ENCODE results near the gene FGFR3.

The FGFR3 gene

GRCh38 chr4:1792832-1793495 lies at the start of gene FGFR3:
Gene FGFR3 (plus strand): TSS chr4:1793293. CDS start chr4:1793935, 642 bp downstream.
- DNase-seq, result peak; percentile 67

- no peak for DNase-seq
These were observed 49.5 kb upstream of the FGFR3 start for GRCh38 chr4:1743551-1743950.

- no peak for DNase-seq
These were observed 49.1 kb upstream of the FGFR3 start for GRCh38 chr4:1743975-1744374.

DNA sequence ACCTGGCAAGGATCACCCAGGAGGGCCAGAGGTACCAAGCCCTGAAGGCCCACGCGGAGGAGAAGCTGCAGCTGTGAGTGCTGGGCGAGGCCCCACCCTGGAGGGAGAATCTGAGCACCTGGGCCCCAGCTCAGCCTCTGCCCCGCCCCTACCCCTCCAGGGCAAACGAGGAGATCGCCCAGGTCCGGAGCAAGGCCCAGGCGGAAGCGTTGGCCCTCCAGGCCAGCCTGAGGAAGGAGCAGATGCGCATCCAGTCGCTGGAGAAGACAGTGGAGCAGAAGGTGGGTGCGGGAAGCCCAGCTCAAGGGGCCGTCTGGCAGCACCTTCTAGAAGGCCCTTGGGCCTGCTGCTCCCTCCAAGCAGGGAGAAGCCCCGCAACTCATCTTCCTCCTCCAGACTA lies 48.5 kb upstream of the FGFR3 start:
- DNase-seq, result no peak

DNA sequence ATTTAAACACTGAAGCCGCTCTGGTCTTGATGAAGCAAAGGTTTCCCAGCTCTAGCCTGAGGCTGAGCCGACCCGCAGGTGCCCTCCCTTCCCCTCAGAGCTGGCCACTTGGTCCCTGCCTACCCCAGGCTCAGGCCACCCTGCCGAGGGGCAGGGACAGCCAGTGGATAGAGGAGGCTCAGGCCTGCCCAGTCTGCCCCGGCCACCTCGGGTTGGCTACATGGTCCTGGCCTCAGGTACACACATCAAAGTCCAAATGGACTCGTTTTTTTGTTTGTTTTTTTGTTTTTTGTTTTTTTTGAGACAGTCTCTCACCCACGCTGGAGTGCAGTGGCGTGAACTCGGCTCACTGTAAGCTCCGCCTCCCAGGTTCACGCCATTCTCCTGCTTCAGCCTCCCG lies 47.9 kb upstream of the FGFR3 start:
- no peak for DNase-seq

DNA sequence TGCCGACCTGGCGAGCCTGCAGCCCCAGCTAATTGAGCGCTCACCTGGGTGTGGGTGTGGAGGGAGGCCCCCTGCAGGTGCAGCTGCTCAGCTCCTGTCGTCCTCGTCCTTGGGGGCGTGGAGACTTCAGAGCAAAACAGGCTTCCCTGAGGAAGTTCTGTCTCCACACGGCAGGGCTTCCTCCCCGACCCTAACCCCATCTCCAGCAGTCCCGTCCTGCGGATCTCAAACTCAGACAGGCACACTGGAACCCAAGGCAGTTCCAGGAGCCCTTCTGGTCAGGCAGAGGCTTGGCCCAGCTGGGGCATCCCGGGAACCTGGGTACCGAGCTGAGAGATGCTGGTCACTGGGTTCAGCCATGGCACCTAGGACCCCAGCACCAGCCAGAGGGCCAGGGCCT lies 47.4 kb upstream of the FGFR3 start:
- DNase-seq, result peak; percentile 16

DNA sequence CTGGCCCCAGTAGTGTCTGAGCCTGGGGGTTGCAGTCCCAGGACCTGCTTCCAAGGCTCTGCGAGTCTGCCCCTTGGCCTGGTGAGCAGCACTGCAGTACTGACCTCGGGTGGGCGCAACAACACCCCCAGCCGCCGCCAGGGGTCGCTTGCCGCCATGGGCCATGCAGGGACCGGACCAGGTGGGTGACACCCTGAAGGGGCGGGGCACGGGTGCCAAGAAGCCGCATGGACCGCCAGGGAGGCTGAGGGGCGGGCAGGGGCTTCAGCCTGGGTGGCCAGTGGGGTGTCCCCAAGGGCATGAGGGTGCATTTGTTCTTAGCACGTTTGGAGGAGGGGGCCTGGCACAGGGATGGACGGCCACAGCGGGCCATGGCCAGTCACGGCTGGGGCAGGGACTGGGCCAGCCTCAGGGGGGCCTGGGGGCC lies 46.8 kb upstream of the FGFR3 start:
- peak; percentile 72 for DNase-seq

DNA sequence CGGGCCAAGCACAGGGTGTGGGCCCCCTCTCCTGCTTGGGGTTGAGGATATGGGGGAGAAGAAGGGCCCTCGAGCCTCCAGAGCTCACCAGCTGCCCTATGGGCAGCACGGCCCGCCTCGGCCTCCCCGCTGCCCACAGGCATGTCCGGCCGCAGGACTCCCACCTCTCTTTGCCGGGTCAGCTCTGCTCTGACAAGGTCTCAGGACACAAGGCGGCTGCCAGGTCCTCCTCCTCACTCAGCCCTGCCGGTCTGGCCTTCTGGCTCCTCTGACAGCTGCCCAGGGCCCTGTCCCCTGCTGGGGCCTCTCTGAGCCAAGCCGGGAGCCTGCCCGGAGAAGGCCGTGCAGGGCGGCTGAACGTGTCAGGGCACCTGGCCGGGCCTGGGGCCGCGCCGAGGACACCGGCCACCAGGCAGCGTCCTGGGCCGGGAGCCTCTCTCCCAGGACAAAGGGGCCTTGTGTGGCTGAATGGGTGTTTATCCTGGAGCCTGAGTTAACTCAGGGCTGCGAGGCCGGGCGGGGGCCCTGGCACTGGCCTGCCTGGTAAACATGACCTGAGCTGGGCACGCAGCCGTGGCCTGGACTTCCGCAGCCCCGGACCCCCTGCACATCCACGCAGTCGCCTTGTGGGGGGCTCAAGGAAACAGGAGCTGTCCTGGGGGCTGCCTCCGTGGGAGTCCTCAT lies 46.0 kb upstream of the FGFR3 start:
- no peak for DNase-seq

GRCh38 chr4:1747603-1747967 lies 45.5 kb upstream of the FGFR3 start:
- DNase-seq, result no peak

DNA sequence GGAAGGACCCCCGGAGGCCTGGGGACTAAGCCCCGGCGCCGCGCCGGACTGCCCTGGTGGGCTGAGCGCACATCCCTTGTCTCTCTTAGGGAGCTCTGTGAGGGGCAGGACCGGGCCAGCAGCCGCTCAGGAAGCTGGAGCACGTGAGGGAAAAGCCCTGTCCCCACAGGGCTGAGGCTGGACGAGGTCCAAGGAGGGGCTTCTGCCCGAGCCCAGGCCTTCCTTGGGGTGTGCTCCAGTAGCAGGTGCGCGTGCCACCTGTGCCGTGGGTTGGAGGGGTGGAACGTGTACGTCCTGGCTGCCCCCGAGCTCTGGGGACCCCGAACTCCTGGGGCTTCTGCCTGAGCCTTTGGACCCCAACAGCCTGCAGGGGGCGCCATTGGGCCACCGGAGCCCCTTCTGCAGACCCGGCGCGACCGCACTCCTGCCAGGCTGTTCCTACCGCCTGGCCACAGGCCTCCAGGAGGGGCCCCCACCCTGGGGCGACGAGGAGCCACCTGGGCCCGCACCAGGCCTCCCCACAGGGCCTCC lies 44.6 kb upstream of the FGFR3 start:
- DNase-seq, result peak; percentile 81

GRCh38 chr4:1749370-1749769 lies 43.7 kb upstream of the FGFR3 start:
- DNase-seq, result no peak

GRCh38 chr4:1749826-1750225 lies 43.3 kb upstream of the FGFR3 start:
- no peak for DNase-seq

GRCh38 chr4:1750381-1751154 lies 42.5 kb upstream of the FGFR3 start:
- DNase-seq, result no peak

- no peak for DNase-seq
These were observed 41.8 kb upstream of the FGFR3 start for GRCh38 chr4:1751155-1751918.

DNA sequence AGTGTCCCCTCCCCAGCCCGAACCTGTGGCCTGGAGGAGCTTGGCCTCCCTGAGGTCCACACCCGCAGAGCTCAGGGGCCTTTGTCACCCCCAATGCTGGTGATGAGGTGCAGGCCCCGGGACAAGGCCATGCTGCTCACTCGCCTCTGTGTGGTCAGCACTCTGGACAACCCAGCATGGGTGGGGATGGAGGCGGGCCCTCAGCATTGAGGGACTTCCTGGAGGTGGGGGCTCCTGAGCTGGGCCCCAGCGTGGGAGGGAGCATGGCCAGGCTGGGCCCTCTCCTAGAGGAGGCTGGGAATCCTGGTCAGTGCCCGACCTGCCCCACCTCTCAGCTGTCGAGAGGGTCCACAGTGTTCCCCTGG lies 41.2 kb upstream of the FGFR3 start:
- no peak for DNase-seq

DNA sequence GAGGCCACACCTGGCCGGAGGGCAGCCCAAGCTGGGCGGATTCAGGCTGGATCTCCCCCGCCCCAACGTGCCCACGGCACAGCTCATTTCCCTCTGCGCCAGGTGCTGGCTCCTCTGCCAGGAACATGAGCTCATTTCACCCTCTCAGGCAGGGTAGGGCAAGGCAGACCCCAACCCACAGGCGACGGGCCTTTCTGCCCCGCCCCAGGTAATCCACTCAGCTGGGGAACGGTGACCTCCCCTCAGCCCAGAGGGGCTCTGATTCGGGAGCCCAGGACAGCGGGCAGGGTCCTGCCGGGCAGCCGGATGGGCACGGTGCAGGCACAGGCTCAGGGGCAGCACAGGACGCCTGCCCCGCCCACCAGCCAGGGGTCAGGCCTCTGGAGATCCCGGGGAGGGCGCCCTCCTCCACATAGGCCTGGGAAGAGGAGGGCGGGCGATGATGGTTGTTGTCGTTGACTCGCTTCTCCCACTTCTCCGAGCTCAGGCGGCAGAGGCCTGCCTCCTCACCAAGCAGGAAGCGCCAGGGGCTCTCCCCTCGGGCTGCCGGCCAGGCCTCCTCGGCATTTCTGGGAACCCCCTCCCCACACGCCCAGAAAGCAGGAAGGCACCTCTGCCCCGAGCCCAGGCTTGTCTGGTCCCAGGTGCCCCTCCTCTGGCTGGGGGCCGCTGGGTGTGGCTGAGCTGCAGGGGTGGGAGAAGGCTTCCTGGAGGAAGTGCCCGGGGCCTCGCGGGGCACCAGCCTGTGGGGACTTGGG lies 40.6 kb upstream of the FGFR3 start:
- DNase-seq, result peak; percentile 13

DNA sequence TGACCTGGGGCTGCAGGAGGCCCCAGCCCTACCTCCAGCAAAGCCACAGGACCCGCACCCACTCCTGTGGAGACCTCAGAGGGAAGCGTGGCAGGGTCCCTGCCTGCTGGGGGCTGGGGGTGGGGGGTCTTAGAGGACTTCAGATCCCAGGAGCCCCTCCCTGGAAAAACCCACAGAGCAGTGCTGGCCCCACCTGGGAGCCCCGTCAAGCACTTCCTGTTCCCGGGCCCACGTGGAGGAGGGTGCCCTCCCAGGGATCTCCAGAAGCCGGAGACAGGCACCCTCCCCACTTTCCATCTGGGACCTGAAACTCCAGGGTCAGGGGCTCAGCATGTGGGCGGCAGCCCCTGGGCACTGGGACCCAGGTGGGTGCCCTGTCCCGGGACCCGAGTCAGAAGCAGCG lies 39.8 kb upstream of the FGFR3 start:
- no peak for DNase-seq

GRCh38 chr4:1753697-1754311 lies 39.3 kb upstream of the FGFR3 start:
- DNase-seq, result no peak

- DNase-seq, result peak; percentile 69
These were observed 38.8 kb upstream of the FGFR3 start for GRCh38 chr4:1754336-1754735.

- no peak for DNase-seq
These were observed 37.8 kb upstream of the FGFR3 start for GRCh38 chr4:1755297-1755696.

DNA sequence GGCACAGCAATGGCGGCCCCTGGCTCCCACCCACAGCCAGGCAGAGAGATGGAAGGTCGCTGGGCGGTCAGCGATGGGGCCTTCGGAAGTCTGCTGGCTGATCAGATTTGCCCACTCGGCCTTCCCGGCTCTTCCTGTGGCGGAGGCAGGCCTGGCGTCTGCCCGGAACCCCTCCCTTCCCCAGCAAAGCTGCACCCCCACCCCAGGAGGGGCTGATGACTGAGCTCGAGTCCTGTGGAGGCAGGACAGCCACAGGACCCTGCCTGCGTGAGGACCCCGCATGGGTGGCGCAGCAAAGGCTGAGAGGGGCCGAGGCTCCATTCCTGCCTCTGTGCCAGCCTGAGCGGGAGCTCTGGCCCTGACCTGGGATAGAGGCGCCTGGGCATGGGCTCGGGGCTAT lies 37.0 kb upstream of the FGFR3 start:
- no peak for DNase-seq

Measured in NCI-H69 (cell line).